ENCODE measurements around the gene KRTAP6-2.

Gene KRTAP6-2

GRCh38 chr21:30634906-30635305 is 36.2 kb upstream of the KRTAP6-2 start, which contains the start of gene KRTAP20-2:
Gene KRTAP20-2 (plus strand): TSS chr21:30635206. CDS start chr21:30635264, 58 bp downstream.
- no peak within 1 kb of the TSS for H2BK5ac ChIP-seq (ENCODE audit: low read depth, low read length, poor library complexity)
- H3K27me3 ChIP-seq (ENCODE audit: insufficient read depth, low read length), result no peaks in the 10 kb centered on the region
- H2BK12ac ChIP-seq (ENCODE audit: low read length), result no peak within 1 kb of the TSS
- H2AK5ac ChIP-seq (ENCODE audit: low read length), result no peak within 1 kb of the TSS
- H3K14ac ChIP-seq (ENCODE audit: low read length), result no peak within 1 kb of the TSS
- H3K4me3 ChIP-seq (ENCODE audit: low read depth, low read length), result no peak within 1 kb of the TSS
- no peak for DNase-seq
- no peak within 1 kb of the TSS for H3K18ac ChIP-seq (ENCODE audit: low read length)
- H3K79me1 ChIP-seq (ENCODE audit: low read length), result no peaks in the 10 kb centered on the region
- no peak within 1 kb of the TSS for H3K4ac ChIP-seq (ENCODE audit: low read depth, low read length)
- no peaks in the 10 kb centered on the region for H3K4me1 ChIP-seq (ENCODE audit: control insufficient read depth in 1 of 2, insufficient read depth in 2 of 2, low read length in 2 of 2)
- H4K8ac ChIP-seq (ENCODE audit: low read depth, low read length), result no peak within 1 kb of the TSS
- no peak within 1 kb of the TSS for H3K4me2 ChIP-seq (ENCODE audit: low read length)
- H2BK120ac ChIP-seq (ENCODE audit: insufficient read depth, low read length, poor library complexity), result no peak within 1 kb of the TSS
- no peak within 1 kb of the TSS for H4K12ac ChIP-seq (ENCODE audit: low read depth, low read length)
- H3K27ac ChIP-seq (ENCODE audit: low read depth, low read length), result no peak within 1 kb of the TSS
- H3K79me2 ChIP-seq (ENCODE audit: control insufficient read depth, insufficient read depth, low read length, poor library complexity), result no peaks in the 10 kb centered on the region
- no peaks in the 10 kb centered on the region for H3K9me3 ChIP-seq (ENCODE audit: insufficient read depth, low read depth, low read length)
- H4K91ac ChIP-seq (ENCODE audit: low read depth, low read length), result no peak within 1 kb of the TSS
- no peak within 1 kb of the TSS for H2AFZ ChIP-seq (ENCODE audit: insufficient read depth, low read length, poor library complexity)
- no peak within 1 kb of the TSS for H3K9ac ChIP-seq (ENCODE audit: low read length)
- no peaks in the 10 kb centered on the region for H3K36me3 ChIP-seq (ENCODE audit: control insufficient read depth in 1 of 2, insufficient read depth in 2 of 2, low read length in 2 of 2)
- no peak within 1 kb of the TSS for H3K23ac ChIP-seq (ENCODE audit: low read length)
- WGBS (ENCODE audit: extremely low coverage, insufficient coverage, insufficient read length), result no CpG with 5 or more reads among the region's 1 CpG

GRCh38 chr21:30629200-30629599 is 30.5 kb upstream of the KRTAP6-2 start:
- H3K27ac ChIP-seq (ENCODE audit: low read depth, low read length), result no peak overlapping the region
- no peak for DNase-seq
- no peak overlapping the region for H3K4ac ChIP-seq (ENCODE audit: low read depth, low read length)
- no peak overlapping the region for H2AFZ ChIP-seq (ENCODE audit: insufficient read depth, low read length, poor library complexity)
- no peaks in the 10 kb centered on the region for H3K79me1 ChIP-seq (ENCODE audit: low read length)
- H3K9me3 ChIP-seq (ENCODE audit: insufficient read depth, low read depth, low read length), result no peaks in the 10 kb centered on the region
- H4K8ac ChIP-seq (ENCODE audit: low read depth, low read length), result no peak overlapping the region
- H3K9ac ChIP-seq (ENCODE audit: low read length), result no peak overlapping the region
- no peak overlapping the region for H2BK120ac ChIP-seq (ENCODE audit: insufficient read depth, low read length, poor library complexity)
- no peaks in the 10 kb centered on the region for H3K36me3 ChIP-seq (ENCODE audit: control insufficient read depth in 1 of 2, insufficient read depth in 2 of 2, low read length in 2 of 2)
- no peak overlapping the region for H4K12ac ChIP-seq (ENCODE audit: low read depth, low read length)
- no peak overlapping the region for H3K18ac ChIP-seq (ENCODE audit: low read length)
- no peak overlapping the region for H3K14ac ChIP-seq (ENCODE audit: low read length)
- no peaks in the 10 kb centered on the region for H3K4me1 ChIP-seq (ENCODE audit: control insufficient read depth in 1 of 2, insufficient read depth in 2 of 2, low read length in 2 of 2)
- no peak overlapping the region for H4K91ac ChIP-seq (ENCODE audit: low read depth, low read length)
- no peak overlapping the region for H2BK12ac ChIP-seq (ENCODE audit: low read length)
- H3K23ac ChIP-seq (ENCODE audit: low read length), result no peak overlapping the region
- H3K4me2 ChIP-seq (ENCODE audit: low read length), result no peak overlapping the region
- WGBS (ENCODE audit: extremely low coverage, insufficient coverage, insufficient read length), result no CpG with 5 or more reads among the region's 1 CpG
- no peak overlapping the region for H3K4me3 ChIP-seq (ENCODE audit: low read depth, low read length)
- no peaks in the 10 kb centered on the region for H3K79me2 ChIP-seq (ENCODE audit: control insufficient read depth, insufficient read depth, low read length, poor library complexity)
- H2AK5ac ChIP-seq (ENCODE audit: low read length), result no peak overlapping the region
- H3K27me3 ChIP-seq (ENCODE audit: insufficient read depth, low read length), result no peaks in the 10 kb centered on the region
- no peak overlapping the region for H2BK5ac ChIP-seq (ENCODE audit: low read depth, low read length, poor library complexity)

GRCh38 chr21:30628109-30628508 is 29.4 kb upstream of the KRTAP6-2 start:
- Histone ChIP-seq H3K36me3 (ENCODE audit: control insufficient read depth in 1 of 2, insufficient read depth in 2 of 2, low read length in 2 of 2) (no peaks in the 10 kb centered on the region), H3K27me3 (ENCODE audit: insufficient read depth, low read length) (no peaks in the 10 kb centered on the region), H3K14ac (ENCODE audit: low read length) (no peak overlapping the region), H3K4me2 (ENCODE audit: low read length) (no peak overlapping the region), H3K18ac (ENCODE audit: low read length) (no peak overlapping the region), H3K4me1 (ENCODE audit: control insufficient read depth in 1 of 2, insufficient read depth in 2 of 2, low read length in 2 of 2) (no peaks in the 10 kb centered on the region), H4K8ac (ENCODE audit: low read depth, low read length) (no peak overlapping the region), H2AFZ (ENCODE audit: insufficient read depth, low read length, poor library complexity) (no peak overlapping the region), H4K91ac (ENCODE audit: low read depth, low read length) (no peak overlapping the region), H3K79me1 (ENCODE audit: low read length) (no peaks in the 10 kb centered on the region), H3K27ac (ENCODE audit: low read depth, low read length) (no peak overlapping the region), H3K79me2 (ENCODE audit: control insufficient read depth, insufficient read depth, low read length, poor library complexity) (no peaks in the 10 kb centered on the region), H2AK5ac (ENCODE audit: low read length) (no peak overlapping the region), H3K23ac (ENCODE audit: low read length) (no peak overlapping the region), H4K12ac (ENCODE audit: low read depth, low read length) (no peak overlapping the region), H2BK120ac (ENCODE audit: insufficient read depth, low read length, poor library complexity) (no peak overlapping the region), H3K9ac (ENCODE audit: low read length) (no peak overlapping the region), H3K4me3 (ENCODE audit: low read depth, low read length) (no peak overlapping the region), H3K9me3 (ENCODE audit: insufficient read depth, low read depth, low read length) (peaks cover 1% of the 10 kb centered on the region), H3K4ac (ENCODE audit: low read depth, low read length) (no peak overlapping the region), H2BK5ac (ENCODE audit: low read depth, low read length, poor library complexity) (no peak overlapping the region), H2BK12ac (ENCODE audit: low read length) (no peak overlapping the region)
- WGBS (ENCODE audit: extremely low coverage, insufficient coverage, insufficient read length), result no CpG with 5 or more reads among the region's 4 CpGs
- no peak for DNase-seq

GRCh38 chr21:30625449-30626165 is 26.9 kb upstream of the KRTAP6-2 start:
- H3K9ac ChIP-seq (ENCODE audit: low read length), result no peak overlapping the region
- no peak overlapping the region for H3K4me3 ChIP-seq (ENCODE audit: low read depth, low read length)
- H3K79me1 ChIP-seq (ENCODE audit: low read length), result no peaks in the 10 kb centered on the region
- no peak overlapping the region for H3K23ac ChIP-seq (ENCODE audit: low read length)
- H2AK5ac ChIP-seq (ENCODE audit: low read length), result no peak overlapping the region
- H4K8ac ChIP-seq (ENCODE audit: low read depth, low read length), result no peak overlapping the region
- no peak for DNase-seq
- no peak overlapping the region for H3K4ac ChIP-seq (ENCODE audit: low read depth, low read length)
- H3K4me1 ChIP-seq (ENCODE audit: control insufficient read depth in 1 of 2, insufficient read depth in 2 of 2, low read length in 2 of 2), result no peaks in the 10 kb centered on the region
- H3K18ac ChIP-seq (ENCODE audit: low read length), result no peak overlapping the region
- H4K12ac ChIP-seq (ENCODE audit: low read depth, low read length), result no peak overlapping the region
- H2AFZ ChIP-seq (ENCODE audit: insufficient read depth, low read length, poor library complexity), result no peak overlapping the region
- H3K4me2 ChIP-seq (ENCODE audit: low read length), result no peak overlapping the region
- H2BK120ac ChIP-seq (ENCODE audit: insufficient read depth, low read length, poor library complexity), result no peak overlapping the region
- no peak overlapping the region for H3K27ac ChIP-seq (ENCODE audit: low read depth, low read length)
- H2BK5ac ChIP-seq (ENCODE audit: low read depth, low read length, poor library complexity), result no peak overlapping the region
- no peak overlapping the region for H4K91ac ChIP-seq (ENCODE audit: low read depth, low read length)
- no peaks in the 10 kb centered on the region for H3K27me3 ChIP-seq (ENCODE audit: insufficient read depth, low read length)
- no CpG with 5 or more reads among the region's 4 CpGs for WGBS (ENCODE audit: extremely low coverage, insufficient coverage, insufficient read length)
- H3K36me3 ChIP-seq (ENCODE audit: control insufficient read depth in 1 of 2, insufficient read depth in 2 of 2, low read length in 2 of 2), result no peaks in the 10 kb centered on the region
- no peak overlapping the region for H3K14ac ChIP-seq (ENCODE audit: low read length)
- H3K9me3 ChIP-seq (ENCODE audit: insufficient read depth, low read depth, low read length), result peaks cover 1% of the 10 kb centered on the region
- H3K79me2 ChIP-seq (ENCODE audit: control insufficient read depth, insufficient read depth, low read length, poor library complexity), result no peaks in the 10 kb centered on the region
- no peak overlapping the region for H2BK12ac ChIP-seq (ENCODE audit: low read length)
